ENCODE measurements around the gene NUDT14.

NUDT14 gene

DNA sequence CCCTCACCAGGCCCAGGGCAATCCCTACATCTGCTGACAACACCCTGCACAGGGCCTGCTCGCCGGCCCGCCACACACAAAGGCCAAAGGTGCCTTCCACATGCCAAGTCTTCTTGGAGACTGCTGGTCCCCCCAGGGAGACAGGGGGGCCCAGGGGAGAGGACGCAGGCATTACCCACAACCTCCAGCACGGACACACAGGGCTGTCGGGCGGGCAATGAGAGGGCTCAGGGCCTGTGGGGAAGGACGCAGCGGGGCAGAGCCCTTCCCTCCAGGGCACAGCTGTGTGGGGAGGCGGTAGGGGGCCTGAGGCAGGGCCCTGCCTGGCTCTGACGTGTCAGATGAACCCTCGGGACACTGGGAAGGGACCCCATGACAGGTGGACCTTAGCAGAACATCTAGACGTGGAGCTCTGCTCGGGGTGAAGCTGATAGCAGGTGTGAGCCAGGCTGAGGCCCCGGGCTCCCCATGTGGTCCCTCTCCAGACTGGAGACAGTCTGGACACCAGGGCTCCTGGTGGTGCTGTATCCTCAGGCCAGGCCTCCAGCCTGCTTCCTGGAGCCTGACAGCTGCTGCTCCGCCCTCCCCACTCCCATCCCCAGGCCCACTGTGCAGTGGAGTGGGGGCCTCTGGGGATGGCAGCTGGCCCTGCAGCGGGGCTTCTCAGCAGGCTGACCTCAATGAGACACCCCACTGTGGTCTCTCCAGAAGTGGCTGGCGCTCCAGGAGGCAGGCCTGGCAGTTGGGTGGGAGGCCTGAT lies 31.6 kb upstream of the NUDT14 start:
- no peak for DNase-seq (ENCODE audit: low spot score)

DNA sequence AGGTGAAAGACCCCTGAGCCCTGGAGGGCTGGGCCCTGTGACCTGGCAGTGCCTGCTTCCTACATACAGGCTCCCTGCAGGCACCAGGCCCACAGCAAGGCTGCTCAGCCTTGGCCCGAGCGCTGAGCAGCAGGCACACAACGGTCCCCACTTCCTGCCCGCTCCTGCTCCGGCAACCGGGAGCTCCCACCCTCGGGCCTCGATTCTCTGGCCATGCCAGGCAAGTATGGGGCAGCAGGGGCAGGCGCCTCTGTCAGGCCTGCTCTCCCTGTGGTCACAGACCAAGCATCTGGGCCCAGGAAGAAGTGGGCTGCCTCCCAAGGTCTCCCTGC lies 30.6 kb upstream of the NUDT14 start:
- no peak for DNase-seq (ENCODE audit: low spot score)

DNA sequence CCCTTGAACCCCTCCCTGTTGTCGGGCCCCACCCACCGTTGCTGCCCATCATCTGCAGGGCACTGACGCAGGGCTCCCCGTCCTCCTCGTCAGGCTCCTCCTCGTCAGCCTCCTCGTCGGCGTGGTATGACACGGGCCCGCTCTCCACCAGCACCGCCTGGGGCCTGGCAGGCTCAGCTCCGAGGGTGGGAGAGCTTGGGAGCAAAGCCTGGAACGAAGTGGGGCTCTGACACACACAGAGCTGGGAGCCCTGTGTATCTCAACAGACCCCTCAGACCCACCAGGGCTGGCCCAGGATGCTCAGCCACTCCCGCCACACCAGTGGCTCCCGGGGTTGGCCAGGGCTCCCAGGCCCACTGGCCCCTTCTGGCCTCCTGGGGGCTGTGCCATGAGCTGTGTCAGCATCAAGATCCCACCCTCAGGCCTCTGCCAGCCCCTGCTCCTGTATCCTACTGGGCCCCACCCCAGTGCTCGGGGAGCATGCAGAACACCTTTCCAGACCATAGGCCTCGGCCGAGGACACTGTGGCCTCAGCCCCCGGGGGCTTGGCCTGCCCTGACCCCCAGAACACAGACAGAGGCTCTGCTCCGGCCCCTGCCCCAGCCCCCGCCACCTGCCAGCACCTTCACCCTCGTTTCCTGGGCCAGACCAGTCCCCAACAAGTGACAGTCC lies 30.1 kb upstream of the NUDT14 start:
- DNase-seq (ENCODE audit: low spot score) = no peak

DNA sequence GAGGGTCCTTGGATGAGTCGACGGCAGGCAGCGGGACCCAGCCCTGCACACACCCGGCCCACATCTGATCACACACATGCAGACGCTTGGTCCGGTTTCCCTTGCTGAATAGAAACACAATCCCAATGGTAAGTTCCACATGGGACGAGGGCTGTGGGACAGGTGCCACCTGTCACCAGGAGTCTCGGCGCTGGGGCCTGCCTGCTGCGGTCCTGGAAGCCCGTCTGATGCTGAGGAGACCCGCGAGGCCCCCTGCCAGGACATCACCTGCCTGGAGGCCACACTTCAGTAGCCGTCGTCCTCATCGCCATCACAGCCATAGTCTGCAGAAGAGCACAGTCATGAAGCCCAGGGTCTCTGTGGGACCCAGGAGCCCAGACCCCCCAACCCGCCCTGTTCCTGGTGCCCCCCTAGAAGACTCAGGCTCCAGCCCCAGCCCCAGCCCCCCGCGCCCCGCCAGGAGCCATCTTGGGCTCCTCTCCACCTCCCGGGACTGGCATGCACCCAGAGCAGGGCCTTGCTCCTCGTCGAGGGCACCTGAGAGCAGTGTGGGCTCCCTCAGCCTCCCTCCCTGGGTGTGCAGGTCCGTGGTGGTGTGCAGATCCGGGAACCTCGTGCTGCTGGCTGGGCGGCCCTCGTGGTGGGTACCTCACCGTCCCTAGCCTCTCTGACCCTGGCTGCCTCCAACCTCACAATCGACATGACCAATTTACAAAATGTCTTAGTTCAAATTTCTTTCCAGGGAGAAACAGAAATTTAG lies 29.3 kb upstream of the NUDT14 start:
- DNase-seq (ENCODE audit: low spot score) = no peak

DNA sequence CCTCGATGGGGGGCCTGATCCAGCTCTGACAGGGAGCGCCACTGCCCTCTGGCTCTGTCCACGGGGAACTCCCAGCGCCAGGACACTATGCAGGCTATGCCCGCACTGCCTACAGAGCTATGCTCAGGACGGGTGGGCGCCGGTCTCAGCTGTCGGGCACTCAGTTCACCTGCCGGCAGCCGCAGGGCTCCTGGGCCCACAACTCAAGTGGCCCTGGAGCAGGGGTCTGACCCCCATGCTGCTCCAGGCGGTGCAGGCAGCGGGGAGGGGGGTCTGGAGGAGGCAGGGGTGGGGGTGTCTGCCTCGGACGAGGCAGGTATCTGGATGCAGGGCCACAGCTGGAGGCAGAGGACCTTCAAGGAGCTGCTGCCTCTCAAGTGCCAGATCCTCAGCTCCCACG lies 28.5 kb upstream of the NUDT14 start:
- DNase-seq (ENCODE audit: low spot score) = no peak

DNA sequence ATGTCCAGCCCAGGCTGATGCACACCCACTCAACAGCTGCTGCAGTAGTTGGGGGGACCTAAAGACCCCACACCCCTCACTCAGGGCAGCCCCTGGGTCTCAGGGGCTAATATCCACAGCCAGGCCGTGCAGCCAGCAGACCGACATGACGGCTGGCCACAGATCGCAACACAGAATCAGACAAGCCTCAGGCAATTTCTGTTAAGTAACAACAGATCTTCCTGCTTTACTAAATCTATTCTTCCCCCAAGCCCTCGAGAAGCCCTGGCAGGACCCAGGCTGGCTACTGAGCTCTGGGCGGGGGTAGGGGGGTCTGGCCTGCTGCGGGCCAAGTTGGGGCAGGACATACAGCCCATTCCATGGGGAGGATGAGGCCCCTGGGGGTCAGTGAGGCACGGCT lies 28.0 kb upstream of the NUDT14 start:
- no peak for DNase-seq (ENCODE audit: low spot score)

DNA sequence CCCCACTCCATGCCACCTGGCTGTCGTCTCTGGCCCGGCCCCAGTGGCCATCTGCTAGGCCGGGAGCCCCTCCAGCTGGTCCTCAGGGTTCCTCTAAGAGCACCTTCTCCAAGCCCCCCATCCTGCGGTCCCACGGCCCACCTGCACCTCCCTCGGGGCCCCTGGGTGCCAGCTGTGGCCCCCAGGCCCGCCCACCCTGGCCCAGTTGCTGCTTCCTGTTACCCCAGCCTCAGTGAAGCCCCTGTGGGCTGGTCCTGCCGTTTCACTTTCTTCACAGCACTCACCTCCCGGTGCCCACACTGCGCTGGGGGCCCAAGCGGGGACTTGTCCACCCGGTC lies 27.6 kb upstream of the NUDT14 start:
- DNase-seq (ENCODE audit: low spot score) = no peak

DNA sequence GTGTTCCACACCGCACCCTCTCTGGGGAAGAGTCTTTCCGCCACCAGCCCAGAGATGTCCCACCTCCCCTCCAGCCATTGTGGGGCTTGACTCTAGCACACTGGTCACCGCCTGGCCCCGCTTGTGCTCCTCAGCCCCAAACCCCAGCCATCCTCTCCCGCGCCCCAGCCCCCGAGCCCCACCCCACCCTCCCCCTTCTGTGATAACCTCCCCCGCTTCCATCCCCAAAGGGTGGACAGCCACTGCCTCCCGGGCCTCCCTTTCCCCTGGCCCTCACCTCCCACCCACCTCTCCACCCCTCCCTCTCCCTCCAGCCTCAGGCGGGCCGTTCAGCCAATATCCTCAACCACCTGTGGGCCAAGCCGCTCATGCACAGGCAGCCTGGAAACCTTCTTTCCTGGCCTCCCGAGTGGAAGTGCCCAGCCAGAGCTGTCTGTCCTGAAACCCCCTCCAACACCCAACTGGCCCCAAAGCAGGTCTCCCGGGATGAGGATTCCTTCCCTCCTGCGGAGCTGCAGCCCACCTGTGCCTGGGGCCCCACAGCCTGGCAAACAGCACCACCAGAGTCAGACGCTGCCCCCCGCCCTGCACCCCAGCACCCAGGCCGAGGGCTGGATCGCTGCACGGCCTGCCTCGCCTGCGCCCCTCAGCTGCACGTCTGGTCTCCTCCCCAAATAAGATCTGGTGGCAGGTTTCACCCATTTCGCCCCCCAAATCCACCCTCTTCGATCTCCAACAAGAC lies 27.1 kb upstream of the NUDT14 start:
- DNase-seq (ENCODE audit: low spot score) = no peak

DNA sequence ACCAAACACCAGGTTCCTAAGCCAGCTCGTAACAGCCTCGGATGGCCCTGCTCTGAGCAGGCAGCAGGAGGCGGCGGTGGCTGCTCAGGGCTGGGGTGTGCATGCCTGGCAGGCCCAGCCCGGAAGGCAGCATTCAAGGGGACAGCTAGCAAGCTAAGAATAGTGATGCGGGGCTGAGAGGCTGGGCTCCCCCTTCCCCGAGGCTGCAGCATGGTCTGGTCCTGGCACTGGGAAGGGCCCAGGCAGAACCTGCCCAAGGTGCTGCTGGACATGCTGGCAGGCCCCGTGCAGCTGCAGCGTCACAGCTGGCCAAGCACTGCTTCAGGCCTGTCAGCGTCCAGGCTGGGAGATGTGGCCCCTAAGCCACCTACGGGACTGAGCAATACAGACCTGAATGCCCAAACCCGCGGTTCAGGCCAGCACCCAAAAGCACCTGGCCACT lies 26.4 kb upstream of the NUDT14 start:
- DNase-seq (ENCODE audit: low spot score) = no peak

DNA sequence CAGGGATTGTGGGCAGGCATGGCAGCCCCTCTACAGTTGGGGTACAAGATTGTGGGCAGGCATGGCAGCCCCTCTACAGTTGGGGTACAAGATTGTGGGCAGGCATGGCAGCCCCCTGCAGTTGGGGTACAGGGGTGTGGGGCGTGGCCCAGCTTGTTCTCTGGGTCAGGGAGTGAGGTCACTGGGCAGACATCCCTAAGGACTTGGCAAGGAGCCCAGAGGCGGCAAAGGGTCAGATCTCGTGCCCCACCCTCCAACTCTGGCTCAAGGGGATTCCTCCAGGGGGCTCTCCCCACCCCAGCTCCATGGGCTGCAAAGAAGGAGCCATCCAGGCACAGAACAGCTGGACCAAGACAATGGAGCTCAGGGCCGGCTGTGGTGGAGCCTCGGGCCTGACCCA lies 25.8 kb upstream of the NUDT14 start:
- no peak for DNase-seq (ENCODE audit: low spot score)

DNA sequence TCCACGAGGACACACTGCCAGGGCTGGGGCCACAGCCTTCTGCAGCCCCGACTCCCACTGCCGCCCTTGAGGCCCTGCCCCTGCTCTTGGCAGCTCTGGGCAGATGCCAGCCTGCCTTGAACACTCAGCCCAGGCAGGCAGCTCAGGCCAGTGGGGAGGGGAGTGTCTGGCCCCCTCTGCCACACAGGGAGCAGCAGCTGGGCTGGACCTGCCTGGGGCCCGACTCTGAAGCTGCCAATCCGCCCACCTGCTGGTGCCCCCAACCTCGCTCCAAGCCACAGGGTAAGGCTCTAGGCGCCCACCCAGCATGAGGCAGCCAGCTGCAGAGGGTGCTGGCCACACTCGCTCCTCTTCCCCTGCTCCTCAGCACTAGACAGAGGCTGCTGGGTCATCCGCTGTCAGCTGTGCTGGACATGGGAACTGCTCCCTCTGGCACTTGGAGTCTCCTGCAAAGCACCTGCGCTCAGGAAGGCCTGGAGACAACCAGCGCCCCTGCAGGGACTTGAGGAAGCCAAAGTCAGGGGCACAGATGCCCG lies 24.6 kb upstream of the NUDT14 start:
- no peak for DNase-seq (ENCODE audit: low spot score)

DNA sequence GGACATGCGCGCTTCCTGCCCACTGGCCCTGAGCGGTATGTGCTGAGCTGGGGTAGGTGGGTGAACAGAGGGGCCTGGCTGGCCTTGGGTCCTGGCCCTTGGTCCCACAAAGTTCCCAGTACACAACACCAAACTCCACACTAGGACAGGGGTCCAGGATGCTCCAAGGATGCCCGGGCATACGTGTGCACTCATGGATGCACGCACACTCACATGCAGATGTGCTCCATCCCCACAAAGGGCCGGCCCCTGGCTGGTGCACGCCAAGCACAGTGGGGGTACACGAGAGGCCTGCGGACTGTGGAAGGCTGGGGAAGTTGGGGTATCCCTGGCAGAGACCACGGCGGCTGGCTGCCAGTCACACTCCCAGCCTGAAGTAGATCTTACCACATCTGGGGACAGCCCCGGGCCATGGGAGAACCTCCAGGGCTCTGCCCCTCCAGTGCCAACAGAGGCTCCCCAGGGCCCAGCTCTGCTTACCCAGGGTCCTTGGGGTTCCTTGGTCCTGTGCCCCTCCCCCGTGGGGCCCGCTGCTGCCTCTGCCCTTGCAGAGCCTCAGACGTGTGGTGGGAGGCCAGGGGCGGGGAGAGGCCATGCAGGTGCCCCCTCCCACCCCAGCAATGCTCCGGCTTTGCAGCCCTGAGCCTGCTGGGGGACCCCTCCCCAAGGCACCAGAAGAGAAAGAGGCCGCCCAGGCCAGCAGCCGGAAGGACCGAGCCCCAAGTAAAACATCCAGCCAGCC lies 24.0 kb upstream of the NUDT14 start:
- DNase-seq (ENCODE audit: low spot score) = no peak

DNA sequence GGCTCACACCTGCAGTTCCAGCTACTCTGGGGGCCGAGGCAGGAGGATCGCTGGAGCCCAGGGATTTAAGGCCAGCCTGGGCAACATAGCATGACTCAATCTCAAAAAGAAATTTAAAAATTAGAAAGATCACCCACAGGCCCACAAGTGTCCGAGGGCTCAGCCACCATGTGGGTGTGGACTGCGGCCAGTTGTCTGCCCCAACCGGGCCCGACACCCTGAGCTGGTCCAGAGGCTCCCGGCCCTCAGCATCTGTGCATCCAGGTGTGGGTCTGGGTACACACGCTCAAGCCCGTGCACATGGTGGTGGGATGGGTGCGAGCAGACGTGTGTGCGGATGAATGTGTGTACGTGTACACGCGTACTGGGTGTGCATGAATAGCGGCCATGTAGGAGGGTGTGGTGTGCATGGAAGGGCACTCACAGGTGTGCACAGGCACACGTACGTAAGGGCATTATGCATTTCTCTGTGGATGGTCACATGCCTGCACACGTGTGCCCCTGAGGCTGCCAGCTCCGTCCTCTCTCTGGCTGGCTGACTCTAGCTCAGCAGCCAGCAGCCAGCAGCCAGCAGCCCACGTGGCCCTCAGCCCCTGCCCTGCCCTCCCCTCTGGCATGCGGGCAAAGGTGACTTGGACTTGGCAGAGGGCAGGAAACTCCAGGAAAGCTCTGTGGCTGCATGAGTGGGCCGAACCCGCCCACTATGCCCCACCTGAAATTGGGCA lies 23.3 kb upstream of the NUDT14 start:
- no peak for DNase-seq (ENCODE audit: low spot score)

DNA sequence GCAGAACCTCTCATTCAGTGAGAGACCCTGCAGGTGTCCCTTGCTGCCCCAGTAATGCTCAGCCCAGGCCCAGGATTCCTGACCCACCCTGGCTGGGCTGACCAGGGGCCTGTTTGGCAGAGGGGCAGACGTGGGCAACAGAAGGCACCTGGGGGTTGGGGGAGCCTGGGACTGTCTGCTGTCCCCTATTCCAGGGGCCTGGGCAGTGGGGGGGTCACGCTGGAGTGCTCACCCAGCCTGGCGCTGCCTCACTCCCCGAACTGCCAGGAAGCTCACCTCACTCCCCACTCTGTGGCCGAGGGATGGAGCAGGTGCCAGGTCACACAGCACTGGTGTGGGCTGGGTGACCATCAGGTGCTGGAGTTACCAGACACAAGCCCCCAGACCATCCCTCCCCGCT lies 22.6 kb upstream of the NUDT14 start:
- no peak for DNase-seq (ENCODE audit: low spot score)

DNA sequence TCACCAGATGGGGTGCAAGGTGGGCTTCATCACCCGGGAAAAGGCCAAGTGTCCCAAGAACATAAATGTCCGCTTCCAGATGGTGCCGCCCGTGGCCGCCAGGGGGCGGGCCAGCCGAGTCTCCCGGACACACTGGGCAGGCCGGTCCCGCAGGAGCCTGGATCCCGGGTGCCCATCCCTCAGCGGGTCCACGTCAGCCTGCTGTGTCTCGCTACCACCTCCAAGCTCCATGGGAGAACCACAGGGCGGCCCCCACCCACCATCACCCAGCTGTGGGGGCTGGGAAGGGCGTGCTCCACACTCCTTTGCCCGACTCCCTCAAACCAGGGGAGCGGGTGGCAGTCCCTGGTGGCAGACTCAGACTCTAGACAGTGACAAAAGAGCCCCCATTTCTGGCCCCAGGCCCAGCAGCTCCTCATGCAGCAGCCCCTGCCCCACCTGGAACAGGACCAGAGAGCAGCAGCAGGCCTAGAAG lies 22.0 kb upstream of the NUDT14 start:
- no peak for DNase-seq (ENCODE audit: low spot score)

DNA sequence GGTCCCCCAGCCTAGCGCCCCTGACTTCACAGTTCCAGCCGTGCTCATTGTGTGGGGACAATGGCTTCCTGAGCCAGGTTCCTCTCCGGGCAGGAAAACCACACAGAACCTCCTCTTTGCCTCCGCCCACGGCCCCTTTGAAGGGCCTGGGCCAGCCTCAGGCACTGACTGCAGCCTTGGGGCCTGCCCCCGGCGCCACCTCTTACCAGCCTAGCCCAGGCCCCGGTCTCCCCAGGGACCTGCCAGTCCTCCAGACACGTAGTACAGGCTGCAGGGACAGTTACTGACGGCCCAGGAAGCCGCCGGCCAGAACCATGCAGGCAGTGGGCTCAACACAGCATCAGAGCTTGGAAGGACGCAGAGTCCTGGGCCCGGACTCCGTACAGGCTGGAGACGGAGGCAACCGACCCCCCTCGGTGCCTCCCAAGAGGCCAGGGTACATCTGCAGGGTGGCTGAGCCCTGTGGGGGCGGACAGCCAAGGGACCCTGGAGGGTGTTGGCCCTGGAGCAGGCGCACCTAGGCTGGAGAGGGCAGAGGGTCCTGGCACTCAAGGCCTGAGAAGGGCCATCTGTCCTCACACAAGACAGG lies 20.9 kb upstream of the NUDT14 start:
- no peak for DNase-seq (ENCODE audit: low spot score)

DNA sequence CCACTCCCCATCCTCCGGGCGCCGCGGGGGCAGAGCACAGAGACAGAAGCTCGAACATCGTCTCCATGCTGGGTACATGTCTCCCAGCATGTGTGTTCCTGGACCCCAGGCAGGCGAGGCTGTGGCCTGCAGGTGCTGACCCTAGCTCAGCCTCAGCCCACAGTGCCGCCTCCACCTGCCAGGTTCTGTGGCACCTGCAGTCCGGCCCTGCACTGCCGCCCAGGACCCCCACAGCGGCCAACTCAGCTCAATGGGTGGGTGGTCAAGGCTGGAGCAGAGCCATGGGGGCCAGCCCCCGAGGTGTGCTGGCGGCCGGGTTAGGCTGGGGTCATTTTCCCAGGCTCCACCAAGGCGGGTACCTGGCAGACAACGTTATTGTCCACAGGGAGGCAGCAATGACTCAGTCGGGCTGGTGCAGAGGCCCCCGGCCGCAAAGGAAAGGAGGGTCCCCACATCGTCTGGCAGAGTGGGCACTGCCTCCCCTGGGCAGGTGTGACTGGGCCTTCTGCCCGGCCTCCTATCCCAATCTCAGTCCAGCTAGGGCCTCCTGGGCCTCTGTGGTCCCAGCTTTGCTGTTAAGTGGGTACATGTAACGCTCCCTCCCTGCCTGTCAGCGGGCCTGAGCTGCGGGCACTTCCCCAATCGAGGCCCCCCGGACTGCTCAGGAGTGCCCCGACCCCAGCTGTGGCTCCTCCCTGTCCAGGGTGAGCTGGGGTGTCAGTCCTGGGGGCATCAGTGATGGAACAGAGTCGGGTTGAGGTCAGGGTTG lies 20.2 kb upstream of the NUDT14 start:
- no peak for DNase-seq (ENCODE audit: low spot score)

DNA sequence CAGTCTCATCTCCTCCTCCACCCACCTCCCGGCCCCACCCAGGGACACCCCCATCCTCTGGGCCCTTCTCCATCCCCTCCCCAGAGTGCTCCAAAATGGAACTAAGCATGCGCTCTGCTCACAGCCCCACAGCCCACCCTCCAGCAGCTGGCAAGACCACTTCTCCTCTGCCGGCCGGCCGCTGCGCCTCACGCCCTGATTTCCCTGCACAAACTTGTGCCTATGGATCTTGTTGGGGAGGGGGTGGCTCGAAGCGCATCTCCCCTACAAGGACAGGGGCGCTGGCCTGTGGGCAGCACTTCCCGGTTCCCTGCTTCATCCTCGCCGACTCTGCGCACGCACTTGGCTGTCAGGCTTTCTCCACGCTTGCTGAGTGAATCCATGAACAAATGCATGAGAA lies 19.5 kb upstream of the NUDT14 start:
- DNase-seq (ENCODE audit: low spot score) = no peak

DNA sequence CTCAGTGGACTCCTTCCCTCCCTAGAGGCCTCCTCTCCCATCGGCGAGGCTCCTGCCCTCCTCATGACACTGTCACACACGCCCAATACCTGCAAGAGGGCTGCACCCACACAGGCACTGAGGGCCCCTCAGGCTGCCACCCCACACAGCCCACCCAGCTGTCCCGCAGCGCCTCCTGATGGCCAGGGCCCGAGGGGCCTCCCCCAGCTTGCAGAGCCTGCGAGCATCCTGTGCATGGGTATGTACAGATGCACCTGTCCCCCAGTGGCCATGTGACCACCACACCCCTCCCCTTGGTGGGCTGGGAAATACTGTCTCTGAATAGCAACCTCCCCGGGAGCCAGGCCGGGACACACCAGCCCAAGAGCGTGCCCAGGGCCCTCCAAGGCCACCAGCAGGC lies 19.0 kb upstream of the NUDT14 start:
- no peak for DNase-seq (ENCODE audit: low spot score)

DNA sequence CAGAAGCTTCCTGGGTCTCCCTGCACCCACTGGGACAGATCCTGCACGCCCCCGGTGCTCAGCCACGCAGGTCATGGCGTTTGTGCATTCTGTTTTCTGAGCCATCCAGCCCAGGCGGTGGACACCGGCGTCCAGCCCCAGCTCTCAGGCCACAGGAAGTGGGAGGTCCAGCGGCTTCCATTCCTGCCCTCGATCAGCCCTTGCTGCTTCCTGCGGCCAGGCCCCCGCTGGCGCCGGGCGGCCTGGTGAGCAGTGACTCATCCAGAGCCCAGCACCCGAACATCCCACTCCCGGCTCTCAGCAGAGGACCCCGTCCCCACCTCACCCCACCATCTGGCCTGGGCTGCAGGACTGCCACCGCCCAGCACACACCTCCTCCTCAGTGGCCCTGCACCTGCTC lies 18.0 kb upstream of the NUDT14 start:
- no peak for DNase-seq (ENCODE audit: low spot score)

Data from putamen (tissue), 1 donor.